WERI-Rb-1 (cell line): Measurements from ENCODE around the gene KISS1.

Experiments
- DNase-seq: peaks from one replicate; pipeline ENCODE4 v3.0.0-alpha.2; 2020
- H3K27ac ChIP-seq: fragments of 250-450 bp; sonication (Bioruptor Pico); 2 replicates; pipeline ENCODE4 v1.5.1; 2020; ENCODE audit warnings: mild to moderate bottlenecking, moderate library complexity
- H3K27me3 ChIP-seq: fragments of 250-450 bp; sonication (Bioruptor Pico); 2 replicates; pipeline ENCODE4 v1.5.1; 2021; ENCODE audit warnings: mild to moderate bottlenecking, low read depth, moderate library complexity; ENCODE audit not compliant: insufficient read depth, severe bottlenecking
- H3K36me3 ChIP-seq: fragments of 250-450 bp; sonication (Bioruptor Pico); 2 replicates; pipeline ENCODE4 v1.5.1; 2020; ENCODE audit warnings: mild to moderate bottlenecking, moderate library complexity
- H3K4me3 ChIP-seq: 2 replicates; pipeline ENCODE4 v1.5.1; 2011; ENCODE audit warnings: low read depth, mild to moderate bottlenecking, control low read depth, low read length
- H3K9me3 ChIP-seq: fragments of 250-450 bp; sonication (Bioruptor Pico); 2 replicates; pipeline ENCODE4 v1.5.1; 2021; ENCODE audit warnings: mild to moderate bottlenecking, moderate library complexity; ENCODE audit not compliant: severe bottlenecking
- TF ChIP-seq, protein P1 (sequence below): IDR thresholded peaks from 2 replicates; pipeline ENCODE4 v1.5.1; 2011; ENCODE audit warnings: low read depth, mild to moderate bottlenecking, control low read depth, inconsistent platforms, low read length

The KISS1 gene

GRCh38 chr1:204147406-204148383 lies 48.6 kb downstream of the KISS1 start:
- TF ChIP-seq, protein P1, sequence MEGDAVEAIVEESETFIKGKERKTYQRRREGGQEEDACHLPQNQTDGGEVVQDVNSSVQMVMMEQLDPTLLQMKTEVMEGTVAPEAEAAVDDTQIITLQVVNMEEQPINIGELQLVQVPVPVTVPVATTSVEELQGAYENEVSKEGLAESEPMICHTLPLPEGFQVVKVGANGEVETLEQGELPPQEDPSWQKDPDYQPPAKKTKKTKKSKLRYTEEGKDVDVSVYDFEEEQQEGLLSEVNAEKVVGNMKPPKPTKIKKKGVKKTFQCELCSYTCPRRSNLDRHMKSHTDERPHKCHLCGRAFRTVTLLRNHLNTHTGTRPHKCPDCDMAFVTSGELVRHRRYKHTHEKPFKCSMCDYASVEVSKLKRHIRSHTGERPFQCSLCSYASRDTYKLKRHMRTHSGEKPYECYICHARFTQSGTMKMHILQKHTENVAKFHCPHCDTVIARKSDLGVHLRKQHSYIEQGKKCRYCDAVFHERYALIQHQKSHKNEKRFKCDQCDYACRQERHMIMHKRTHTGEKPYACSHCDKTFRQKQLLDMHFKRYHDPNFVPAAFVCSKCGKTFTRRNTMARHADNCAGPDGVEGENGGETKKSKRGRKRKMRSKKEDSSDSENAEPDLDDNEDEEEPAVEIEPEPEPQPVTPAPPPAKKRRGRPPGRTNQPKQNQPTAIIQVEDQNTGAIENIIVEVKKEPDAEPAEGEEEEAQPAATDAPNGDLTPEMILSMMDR: no peak
- Histone ChIP-seq H3K36me3 (peaks cover 13% of the 10 kb centered on the region), H3K4me3 (no peak overlapping the region), H3K27me3 (no peaks in the 10 kb centered on the region), H3K27ac (peak overlapping the region; percentile 78), H3K9me3 (peaks cover 3% of the 10 kb centered on the region)
- DNase-seq: no peak

DNA sequence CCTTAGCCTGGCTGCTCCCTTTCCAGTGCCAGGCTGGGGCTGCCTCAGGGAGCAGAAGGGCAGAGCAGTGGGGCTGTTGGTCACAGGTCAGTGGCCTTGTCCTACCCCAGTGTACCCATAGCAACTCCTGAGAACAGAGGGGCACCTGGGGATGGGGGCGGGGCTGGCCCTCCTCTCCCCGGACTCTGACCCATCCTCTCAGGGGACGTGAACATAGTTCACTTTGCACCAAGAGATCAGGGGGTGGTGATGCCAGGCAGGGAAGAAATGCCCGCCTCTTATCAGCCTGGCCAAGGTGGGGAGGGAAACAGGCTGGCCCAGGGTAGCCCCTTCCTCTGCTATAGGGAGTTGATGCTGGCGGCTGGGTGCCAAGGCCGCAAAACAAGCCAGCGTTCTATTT lies 49.3 kb downstream of the KISS1 start:
- TF ChIP-seq, protein P1: no peak
- no peaks in the 10 kb centered on the region for H3K27me3 ChIP-seq
- DNase-seq: peak; percentile 46
- H3K9me3 ChIP-seq: peaks cover 3% of the 10 kb centered on the region
- peaks cover 20% of the 10 kb centered on the region for H3K36me3 ChIP-seq
- H3K27ac ChIP-seq: peak overlapping the region; percentile 78
- no peak overlapping the region for H3K4me3 ChIP-seq

DNA sequence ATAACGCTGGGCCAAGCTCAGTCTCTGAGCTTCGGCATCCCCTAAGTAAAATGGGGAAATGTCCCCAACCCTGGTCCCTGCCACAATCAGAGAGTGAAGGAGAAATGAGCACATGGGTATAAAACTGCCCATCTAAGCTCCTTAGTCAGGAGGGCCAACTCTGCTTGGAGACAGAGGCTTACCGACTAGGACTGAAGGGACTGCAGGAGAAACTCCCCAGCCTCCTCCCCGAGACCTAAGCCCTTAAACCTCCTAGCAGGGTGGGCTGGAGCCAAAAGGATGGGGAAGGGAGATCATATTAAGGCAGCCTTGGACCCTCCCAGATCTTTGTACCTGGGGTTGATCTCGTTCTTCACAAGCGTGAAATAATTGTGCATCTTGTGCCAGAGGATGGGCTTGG lies 50.0 kb downstream of the KISS1 start:
- Histone ChIP-seq H3K36me3 (peaks cover 25% of the 10 kb centered on the region), H3K27ac (peak overlapping the region; percentile 78), H3K4me3 (peak overlapping the region; percentile 11), H3K27me3 (no peaks in the 10 kb centered on the region), H3K9me3 (peaks cover 3% of the 10 kb centered on the region)
- DNase-seq: peak; percentile 96
- TF ChIP-seq, protein P1: no peak

DNA sequence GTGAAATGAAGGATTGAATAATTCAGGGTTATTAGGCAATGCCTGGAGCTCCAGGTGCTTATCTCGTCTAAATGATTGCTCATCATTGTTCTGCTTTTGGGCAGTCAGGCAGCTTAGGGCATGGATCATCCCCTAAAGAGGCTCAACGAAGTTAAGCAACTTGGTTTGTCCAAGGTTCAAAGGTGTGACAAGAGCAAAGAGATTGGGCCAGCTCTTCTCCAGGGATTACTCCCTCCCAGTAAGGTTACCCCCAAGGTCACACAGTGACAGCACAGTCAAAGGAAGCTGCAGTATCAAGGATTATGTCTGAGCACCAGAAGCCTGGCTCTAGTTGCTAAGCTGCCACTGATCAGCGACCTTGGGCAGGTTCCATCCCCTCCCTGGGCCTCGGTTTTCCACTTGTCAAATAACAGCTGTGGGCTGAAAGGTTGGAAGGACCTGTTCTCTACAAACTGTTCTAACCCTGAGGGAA lies 51.2 kb downstream of the KISS1 start:
- Histone ChIP-seq H3K36me3 (peaks cover 33% of the 10 kb centered on the region), H3K4me3 (peak overlapping the region; percentile 2), H3K27me3 (no peaks in the 10 kb centered on the region), H3K9me3 (peaks cover 3% of the 10 kb centered on the region), H3K27ac (peak overlapping the region; percentile 78)
- TF ChIP-seq, protein P1: no peak
- DNase-seq: peak; percentile 99

DNA sequence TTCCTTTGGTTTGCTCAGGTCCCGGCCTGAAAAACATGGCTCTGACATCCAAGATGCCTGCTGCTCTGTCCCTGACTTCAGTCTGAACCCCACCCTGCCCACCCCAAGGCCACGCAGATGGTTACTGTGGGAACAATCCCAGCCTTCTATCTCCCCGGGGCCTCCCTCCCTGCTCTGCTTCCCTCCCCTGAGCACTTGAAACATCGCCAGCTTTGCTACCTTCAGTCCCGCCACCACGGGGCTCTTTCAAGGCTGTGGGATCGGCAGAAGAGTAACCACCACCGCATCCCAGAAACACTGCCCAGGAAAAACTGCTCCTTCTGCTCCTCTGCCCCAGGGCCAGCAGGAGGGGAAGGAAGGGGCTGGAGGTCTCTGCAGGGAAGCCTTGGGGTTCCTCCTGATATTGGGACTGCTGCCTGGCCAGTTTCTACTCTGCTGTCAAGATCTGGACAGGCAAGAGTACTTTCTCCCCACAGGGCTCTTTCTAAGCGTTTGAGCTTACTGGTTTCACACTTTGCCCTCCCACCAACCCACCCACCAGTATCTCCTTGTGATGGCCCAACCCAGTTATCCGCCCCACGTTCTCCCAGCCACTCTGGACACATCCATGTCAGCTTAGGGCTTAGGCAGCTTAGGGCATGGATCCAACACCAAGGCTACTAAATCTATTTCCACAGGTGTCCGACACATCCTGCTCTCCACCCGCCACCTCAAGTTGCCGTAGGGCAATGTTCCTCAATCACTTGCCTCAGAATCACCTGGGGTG lies 52.8 kb downstream of the KISS1 start:
- H3K9me3 ChIP-seq: peaks cover 3% of the 10 kb centered on the region
- peak; percentile 91 for DNase-seq
- TF ChIP-seq, protein P1: no peak
- no peaks in the 10 kb centered on the region for H3K27me3 ChIP-seq
- H3K27ac ChIP-seq: no peak overlapping the region
- H3K36me3 ChIP-seq: peaks cover 48% of the 10 kb centered on the region
- no peak overlapping the region for H3K4me3 ChIP-seq
